K562 (cell line): ENCODE measurements around the gene MTG2. TPM values are rescaled to one million over a fixed set of nuclear protein-coding genes. Genes with fewer than 3 reads are reported as not detected.

Experiments
- CHCHD3 ChIP-seq: fragments of 250-450 bp; sonication (Bioruptor Pico); IDR thresholded peaks from 2 replicates; pipeline ENCODE4 v2.1.2; 2022; ENCODE audit warnings: mild to moderate bottlenecking
- EGR1 ChIP-seq: fragments of 450-650 bp; conservative IDR thresholded peaks from 2 replicates; pipeline ENCODE4 v1.6.1; 2017; ENCODE audit warnings: mild to moderate bottlenecking
- KAT7 ChIP-seq: sonication (generic); formaldehyde crosslinking; IDR thresholded peaks from 2 replicates; pipeline ENCODE4 v1.8.0; 2022; ENCODE audit warnings: missing genetic modification reagents, mild to moderate bottlenecking, borderline replicate concordance
- MEF2D ChIP-seq: conservative IDR thresholded peaks from 2 replicates; pipeline ENCODE4 v1.6.1; 2016; ENCODE audit warnings: low read depth, missing genetic modification characterization, missing compliant biosample characterization
- NFYB ChIP-seq: IDR thresholded peaks from 2 replicates; pipeline ENCODE4 v1.6.1; 2011; ENCODE audit warnings: mild to moderate bottlenecking, moderate library complexity; ENCODE audit not compliant: insufficient read length; ENCODE audit errors: extremely low read depth
- PCBP2 ChIP-seq: fragments of 200-400 bp; formaldehyde crosslinking; IDR thresholded peaks from 2 replicates; pipeline ENCODE4 v1.6.1; 2018; ENCODE audit warnings: low read length, low read depth, mild to moderate bottlenecking, moderate library complexity; ENCODE audit not compliant: poor library complexity, severe bottlenecking
- RBFOX2 ChIP-seq: fragments of 200-400 bp; formaldehyde crosslinking; IDR thresholded peaks from 2 replicates; pipeline ENCODE4 v1.6.1; 2017; ENCODE audit warnings: low read depth, mild to moderate bottlenecking, low read length, moderate library complexity
- SMARCB1 ChIP-seq: IDR thresholded peaks from 2 replicates; pipeline ENCODE4 v1.6.1; 2011; ENCODE audit warnings: improper control_type of control experiment, low read depth; ENCODE audit not compliant: insufficient read length
- TEAD1 ChIP-seq, 2 experiments: fragments of 450-650 bp in 1 of 2; sonication (generic) in 1 of 2; formaldehyde crosslinking; IDR thresholded peaks; 2 replicates each; pipeline versions ENCODE4 v1.4.0 to v1.8.0; 2020 to 2022; ENCODE audit warnings: mild to moderate bottlenecking in 2 of 2, missing genetic modification reagents in 1 of 2
- TOE1 ChIP-seq, 2 experiments: fragments of 450-650 bp in 1 of 2; sonication (generic) in 1 of 2; formaldehyde crosslinking in 1 of 2; IDR thresholded peaks; 2 replicates each; pipeline versions ENCODE4 v1.7.1 to v1.8.0; 2016 to 2022; ENCODE audit warnings: borderline replicate concordance in 2 of 2, mild to moderate bottlenecking in 2 of 2, antibody characterized with exemption in 1 of 2, inconsistent platforms in 1 of 2, low read depth in 1 of 2, missing genetic modification reagents in 1 of 2, moderate library complexity in 1 of 2
- TSC22D4 ChIP-seq: fragments of 450-650 bp; IDR thresholded peaks from 2 replicates; pipeline ENCODE4 v1.6.1; 2016; ENCODE audit warnings: missing genetic modification characterization, missing biosample characterization, control low read depth
- ZBTB8A ChIP-seq: fragments of 450-650 bp; IDR thresholded peaks from 2 replicates; pipeline ENCODE4 v1.6.1; 2018; ENCODE audit warnings: mild to moderate bottlenecking, moderate library complexity; ENCODE audit not compliant: partially characterized antibody
- ZC3H8 ChIP-seq: fragments of 450-650 bp; IDR thresholded peaks from 2 replicates; pipeline ENCODE4 v1.6.1; 2017
- ZKSCAN3 ChIP-seq: fragments of 250-450 bp; sonication (Bioruptor Pico); IDR thresholded peaks from 2 replicates; pipeline ENCODE4 v1.4.0; 2020
- ZNF766 ChIP-seq: fragments of 200-800 bp; sonication (Bioruptor generic); conservative IDR thresholded peaks from 2 replicates; pipeline ENCODE4 v1.6.1; 2016; ENCODE audit warnings: missing genetic modification characterization, missing compliant biosample characterization
- ZNF778 ChIP-seq: fragments of 450-650 bp; formaldehyde crosslinking; IDR thresholded peaks from 2 replicates; pipeline ENCODE4 v1.4.0; 2020; ENCODE audit warnings: mild to moderate bottlenecking, moderate library complexity
- polyA plus RNA-seq, 8 experiments: library from polyadenylated mRNA; depleted of rRNA in 4 of 8; stranded (reverse) in 5 of 8; unstranded in 3 of 8; fragments of >200 nt; fragmentation: Nextera tagmentation in 2 of 8; fragmentation: Illumina TruSeq in 1 of 8; extraction: Ambion mirVana in 2 of 8; extraction: Trizol in 1 of 8; gene quantifications; 2 replicates each; pipeline versions ENCODE4 v1.2.1 to v1.2.3, GENCODE V29; 2011 to 2014; ENCODE audit warnings: inconsistent platforms in 1 of 8, missing spikeins in 1 of 8
- total RNA-seq, 7 experiments: library from RNA; depleted of rRNA in 6 of 7; stranded (reverse); fragments of >200 nt in 6 of 7; fragmentation: Illumina TruSeq in 2 of 7; extraction: Trizol in 2 of 7; gene quantifications; 2 replicates each; pipeline versions ENCODE4 v1.2.1 to v1.2.3, GENCODE V29; 2011 to 2021; ENCODE audit warnings: low replicate concordance in 1 of 7
- TF ChIP-seq, protein P1 (sequence below), 2 experiments: fragments of 450-650 bp; IDR thresholded peaks; 2 replicates each; pipeline ENCODE4 v1.6.1; 2018; ENCODE audit warnings: mild to moderate bottlenecking in 2 of 2, low read depth in 1 of 2; ENCODE audit not compliant: partially characterized antibody in 2 of 2
- TF ChIP-seq, protein P2 (sequence below): sonication (generic); formaldehyde crosslinking; IDR thresholded peaks from 2 replicates; pipeline ENCODE4 v1.8.1; 2023; ENCODE audit warnings: mild to moderate bottlenecking, missing genetic modification reagents
- TF ChIP-seq, protein P3 (sequence below): fragments of 250-450 bp; sonication (Bioruptor Pico); IDR thresholded peaks from 2 replicates; pipeline ENCODE4 v1.5.0; 2022; ENCODE audit warnings: mild to moderate bottlenecking

The MTG2 gene
- total and polyA plus RNA-seq, 9 of the 15 experiments (the other 6 are each of a cell fraction or from before 2014, with no cell fraction given), result 8.7 to 67.5 (median 44.5) TPM

DNA sequence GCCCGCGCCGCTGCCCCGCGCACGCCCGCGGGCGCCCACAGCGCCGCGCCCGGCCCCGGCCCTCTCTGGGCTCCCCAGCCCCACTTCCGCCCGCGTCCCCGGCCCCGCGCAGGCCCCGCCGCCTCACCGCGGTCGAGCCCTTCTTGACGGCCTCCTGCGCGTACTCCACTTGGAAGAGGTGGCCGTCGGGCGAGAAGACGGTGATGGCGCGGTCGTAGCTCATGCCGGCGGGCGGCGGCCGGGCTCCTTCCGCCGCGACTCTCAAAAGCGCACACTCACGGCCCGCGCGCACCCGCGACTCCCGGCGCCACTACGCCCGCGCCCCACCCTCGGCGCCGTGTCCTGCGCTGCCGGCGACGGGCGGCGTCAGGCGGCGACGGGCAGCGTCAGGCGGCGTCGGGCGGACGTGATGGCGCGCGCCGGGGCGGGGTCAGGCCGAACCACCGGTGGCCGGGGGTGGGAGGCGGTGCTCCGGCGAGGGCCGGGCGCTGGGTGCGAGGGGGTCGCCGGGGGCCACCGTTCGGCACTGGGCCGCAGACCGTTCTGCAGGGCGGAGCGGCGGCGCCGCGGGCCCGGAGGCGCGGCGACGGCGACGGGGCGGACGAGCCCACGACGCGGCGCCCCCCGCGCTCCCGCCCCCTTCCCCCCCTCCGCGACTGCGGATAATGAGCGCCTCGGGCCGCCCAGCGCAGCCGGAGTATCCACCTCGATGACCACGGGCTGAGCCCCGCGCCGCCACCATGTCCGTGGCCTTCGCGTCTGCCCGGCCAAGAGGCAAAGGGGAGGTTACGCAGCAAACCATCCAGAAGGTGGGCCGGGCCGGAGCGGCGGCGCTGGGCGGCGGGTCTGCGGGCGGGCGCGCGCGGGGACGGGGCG is 39.5 kb upstream of the MTG2 start, which contains the start of the genes PSMA7 and SS18L1 (continued):
- TF ChIP-seq TOE1 (IDR thresholded peaks at IDR 0.05; ENCODE audit: borderline replicate concordance) (no peak), TOE1 (CRISPR knock-in tag; IDR thresholded peaks at IDR 0.05; ENCODE audit: borderline replicate concordance, low read depth) (no peak), KAT7 (CRISPR knock-in tag) (no peak), ZNF766 (CRISPR knock-in tag) (0 out of 2 replicates have a peak, but pooled peaks have one; percentile 65), NFYB (no peak), PCBP2 (no peak), EGR1 (no peak), ZKSCAN3 (no peak), CHCHD3 (no peak), ZNF778 (CRISPR knock-in tag) (no peak), MEF2D (tag) (no peak), TEAD1 (CRISPR knock-in tag; IDR thresholded peaks at IDR 0.05) (no peak), ZC3H8 (no peak), SMARCB1 (no peak), RBFOX2 (peak; percentile 89), TSC22D4 (tag) (no peak), ZBTB8A (no peak)
- TF ChIP-seq, protein P1, sequence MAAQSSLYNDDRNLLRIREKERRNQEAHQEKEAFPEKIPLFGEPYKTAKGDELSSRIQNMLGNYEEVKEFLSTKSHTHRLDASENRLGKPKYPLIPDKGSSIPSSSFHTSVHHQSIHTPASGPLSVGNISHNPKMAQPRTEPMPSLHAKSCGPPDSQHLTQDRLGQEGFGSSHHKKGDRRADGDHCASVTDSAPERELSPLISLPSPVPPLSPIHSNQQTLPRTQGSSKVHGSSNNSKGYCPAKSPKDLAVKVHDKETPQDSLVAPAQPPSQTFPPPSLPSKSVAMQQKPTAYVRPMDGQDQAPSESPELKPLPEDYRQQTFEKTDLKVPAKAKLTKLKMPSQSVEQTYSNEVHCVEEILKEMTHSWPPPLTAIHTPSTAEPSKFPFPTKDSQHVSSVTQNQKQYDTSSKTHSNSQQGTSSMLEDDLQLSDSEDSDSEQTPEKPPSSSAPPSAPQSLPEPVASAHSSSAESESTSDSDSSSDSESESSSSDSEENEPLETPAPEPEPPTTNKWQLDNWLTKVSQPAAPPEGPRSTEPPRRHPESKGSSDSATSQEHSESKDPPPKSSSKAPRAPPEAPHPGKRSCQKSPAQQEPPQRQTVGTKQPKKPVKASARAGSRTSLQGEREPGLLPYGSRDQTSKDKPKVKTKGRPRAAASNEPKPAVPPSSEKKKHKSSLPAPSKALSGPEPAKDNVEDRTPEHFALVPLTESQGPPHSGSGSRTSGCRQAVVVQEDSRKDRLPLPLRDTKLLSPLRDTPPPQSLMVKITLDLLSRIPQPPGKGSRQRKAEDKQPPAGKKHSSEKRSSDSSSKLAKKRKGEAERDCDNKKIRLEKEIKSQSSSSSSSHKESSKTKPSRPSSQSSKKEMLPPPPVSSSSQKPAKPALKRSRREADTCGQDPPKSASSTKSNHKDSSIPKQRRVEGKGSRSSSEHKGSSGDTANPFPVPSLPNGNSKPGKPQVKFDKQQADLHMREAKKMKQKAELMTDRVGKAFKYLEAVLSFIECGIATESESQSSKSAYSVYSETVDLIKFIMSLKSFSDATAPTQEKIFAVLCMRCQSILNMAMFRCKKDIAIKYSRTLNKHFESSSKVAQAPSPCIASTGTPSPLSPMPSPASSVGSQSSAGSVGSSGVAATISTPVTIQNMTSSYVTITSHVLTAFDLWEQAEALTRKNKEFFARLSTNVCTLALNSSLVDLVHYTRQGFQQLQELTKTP (IDR thresholded peaks at IDR 0.05; ENCODE audit: low read depth in 1 of 2, partially characterized antibody in 2 of 2), result no peak
- TF ChIP-seq, protein P2, sequence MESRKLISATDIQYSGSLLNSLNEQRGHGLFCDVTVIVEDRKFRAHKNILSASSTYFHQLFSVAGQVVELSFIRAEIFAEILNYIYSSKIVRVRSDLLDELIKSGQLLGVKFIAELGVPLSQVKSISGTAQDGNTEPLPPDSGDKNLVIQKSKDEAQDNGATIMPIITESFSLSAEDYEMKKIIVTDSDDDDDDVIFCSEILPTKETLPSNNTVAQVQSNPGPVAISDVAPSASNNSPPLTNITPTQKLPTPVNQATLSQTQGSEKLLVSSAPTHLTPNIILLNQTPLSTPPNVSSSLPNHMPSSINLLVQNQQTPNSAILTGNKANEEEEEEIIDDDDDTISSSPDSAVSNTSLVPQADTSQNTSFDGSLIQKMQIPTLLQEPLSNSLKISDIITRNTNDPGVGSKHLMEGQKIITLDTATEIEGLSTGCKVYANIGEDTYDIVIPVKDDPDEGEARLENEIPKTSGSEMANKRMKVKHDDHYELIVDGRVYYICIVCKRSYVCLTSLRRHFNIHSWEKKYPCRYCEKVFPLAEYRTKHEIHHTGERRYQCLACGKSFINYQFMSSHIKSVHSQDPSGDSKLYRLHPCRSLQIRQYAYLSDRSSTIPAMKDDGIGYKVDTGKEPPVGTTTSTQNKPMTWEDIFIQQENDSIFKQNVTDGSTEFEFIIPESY (CRISPR knock-in tag), result no peak
- TF ChIP-seq, protein P3, sequence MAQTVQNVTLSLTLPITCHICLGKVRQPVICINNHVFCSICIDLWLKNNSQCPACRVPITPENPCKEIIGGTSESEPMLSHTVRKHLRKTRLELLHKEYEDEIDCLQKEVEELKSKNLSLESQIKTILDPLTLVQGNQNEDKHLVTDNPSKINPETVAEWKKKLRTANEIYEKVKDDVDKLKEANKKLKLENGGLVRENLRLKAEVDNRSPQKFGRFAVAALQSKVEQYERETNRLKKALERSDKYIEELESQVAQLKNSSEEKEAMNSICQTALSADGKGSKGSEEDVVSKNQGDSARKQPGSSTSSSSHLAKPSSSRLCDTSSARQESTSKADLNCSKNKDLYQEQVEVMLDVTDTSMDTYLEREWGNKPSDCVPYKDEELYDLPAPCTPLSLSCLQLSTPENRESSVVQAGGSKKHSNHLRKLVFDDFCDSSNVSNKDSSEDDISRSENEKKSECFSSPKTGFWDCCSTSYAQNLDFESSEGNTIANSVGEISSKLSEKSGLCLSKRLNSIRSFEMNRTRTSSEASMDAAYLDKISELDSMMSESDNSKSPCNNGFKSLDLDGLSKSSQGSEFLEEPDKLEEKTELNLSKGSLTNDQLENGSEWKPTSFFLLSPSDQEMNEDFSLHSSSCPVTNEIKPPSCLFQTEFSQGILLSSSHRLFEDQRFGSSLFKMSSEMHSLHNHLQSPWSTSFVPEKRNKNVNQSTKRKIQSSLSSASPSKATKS (CRISPR knock-in tag), result no peak
